GM23338 (cell line): ENCODE results near the gene ADGB. TPM values are rescaled to one million over a fixed set of nuclear protein-coding genes. Genes with fewer than 3 reads are reported as not detected.

ENCODE experiments used
- ATAC-seq: fragments of 200-7000 bp; cut with Tn5 transposase; 3 replicates; pipeline ENCODE4 v1.9.1; 2020
- DNase-seq: peaks from one replicate; pipeline ENCODE4 v3.0.0-alpha.2; 2015; ENCODE audit warnings: low spot score
- H2AFZ ChIP-seq: fragments of 200-600 bp; sonication (generic); 2 replicates; pipeline ENCODE4 v1.8.0; 2016; ENCODE audit warnings: antibody characterized with exemption, mild to moderate bottlenecking, moderate library complexity
- H3F3A ChIP-seq: fragments of 200-600 bp; sonication (generic); replicated peaks from 2 replicates; pipeline ENCODE4 v1.8.0; 2017; ENCODE audit warnings: antibody characterized with exemption, mixed run types, low read depth
- H3K27ac ChIP-seq: fragments of 200-600 bp; sonication (generic); 2 replicates; pipeline ENCODE4 v1.6.1; 2016; ENCODE audit warnings: low read depth
- H3K27me3 ChIP-seq: fragments of 200-600 bp; sonication (generic); 2 replicates; pipeline ENCODE4 v1.8.0; 2016; ENCODE audit warnings: mild to moderate bottlenecking, mixed run types, moderate library complexity; ENCODE audit not compliant: insufficient read depth
- H3K36me3 ChIP-seq: fragments of 200-600 bp; sonication (generic); 2 replicates; pipeline ENCODE4 v1.8.0; 2016; ENCODE audit warnings: mild to moderate bottlenecking; ENCODE audit not compliant: insufficient read depth
- H3K4me1 ChIP-seq: fragments of 200-600 bp; sonication (generic); 2 replicates; pipeline ENCODE4 v1.8.0; 2016; ENCODE audit warnings: mild to moderate bottlenecking, moderate library complexity; ENCODE audit not compliant: insufficient read depth
- H3K4me2 ChIP-seq: fragments of 200-600 bp; sonication (generic); 2 replicates; pipeline ENCODE4 v1.7.1; 2017; ENCODE audit warnings: mixed run types
- H3K4me3 ChIP-seq: fragments of 200-600 bp; sonication (generic); 2 replicates; pipeline ENCODE4 v1.6.1; 2016; ENCODE audit warnings: mixed run types
- H3K79me2 ChIP-seq: fragments of 200-600 bp; sonication (generic); replicated peaks from 2 replicates; pipeline ENCODE4 v1.8.0; 2017; ENCODE audit warnings: mild to moderate bottlenecking; ENCODE audit not compliant: insufficient read depth
- H3K9me2 ChIP-seq: fragments of 200-600 bp; sonication (generic); 2 replicates; pipeline ENCODE4 v1.8.0; 2017; ENCODE audit not compliant: insufficient read depth
- H4K20me1 ChIP-seq: fragments of 200-600 bp; sonication (generic); replicated peaks from 2 replicates; pipeline ENCODE4 v1.8.0; 2017; ENCODE audit warnings: mild to moderate bottlenecking; ENCODE audit not compliant: insufficient read depth
- H3K27ac Mint-ChIP-seq: 2 replicates; pipeline ENCODE4 v1.8.0; 2020; ENCODE audit warnings: inconsistent platforms, mild to moderate bottlenecking, moderate library complexity, mixed read lengths
- H3K27me3 Mint-ChIP-seq: 3 replicates; pipeline ENCODE4 v1.8.0; 2022; ENCODE audit warnings: low read depth, mild to moderate bottlenecking, moderate library complexity, mixed read lengths, inconsistent platforms; ENCODE audit not compliant: insufficient read depth, poor library complexity
- H3K36me3 Mint-ChIP-seq: 3 replicates; pipeline ENCODE4 v1.8.0; 2021; ENCODE audit warnings: low read depth, mild to moderate bottlenecking, inconsistent platforms, moderate library complexity, mixed read lengths
- H3K4me1 Mint-ChIP-seq: 3 replicates; pipeline ENCODE4 v1.8.0; 2020; ENCODE audit warnings: mild to moderate bottlenecking, inconsistent platforms, mixed read lengths
- H3K4me3 Mint-ChIP-seq: 3 replicates; pipeline ENCODE4 v1.8.0; 2021; ENCODE audit warnings: moderate library complexity, mild to moderate bottlenecking, inconsistent platforms, mixed read lengths
- H3K9me3 Mint-ChIP-seq: 3 replicates; pipeline ENCODE4 v1.8.0; 2020; ENCODE audit warnings: moderate library complexity, mild to moderate bottlenecking, inconsistent platforms, mixed read lengths
- CREB1 ChIP-seq: fragments of 250-450 bp; sonication (Bioruptor Pico); IDR thresholded peaks from 2 replicates; pipeline ENCODE4 v1.5.0; 2020; ENCODE audit warnings: low read depth, mild to moderate bottlenecking, moderate library complexity
- CTCF ChIP-seq, 2 experiments: fragments of 200-600 bp in 1 of 2; sonication (generic) in 1 of 2; conservative IDR thresholded peaks; 2 replicates each; pipeline versions ENCODE4 v1.5.1 to v1.6.1; 2016 to 2017; ENCODE audit warnings: antibody characterized with exemption in 2 of 2, low read depth in 2 of 2, mild to moderate bottlenecking in 2 of 2, moderate library complexity in 1 of 2
- ETS1 ChIP-seq: IDR thresholded peaks from 2 replicates; pipeline ENCODE4 v1.6.1; 2016; ENCODE audit warnings: antibody characterized with exemption
- EZH2phosphoT487 ChIP-seq: fragments of 200-600 bp; sonication (generic); IDR thresholded peaks from one replicate; pipeline ENCODE4 v1.8.1; 2018; ENCODE audit warnings: antibody characterized with exemption; ENCODE audit not compliant: unreplicated experiment
- JUNB ChIP-seq: IDR thresholded peaks from one replicate; pipeline ENCODE4 v1.6.1; 2016; ENCODE audit warnings: antibody characterized with exemption; ENCODE audit not compliant: unreplicated experiment
- NANOG ChIP-seq: IDR thresholded peaks from 2 replicates; pipeline ENCODE4 v1.6.1; 2016; ENCODE audit warnings: antibody characterized with exemption, borderline replicate concordance
- POLR2AphosphoS5 ChIP-seq: IDR thresholded peaks from 2 replicates; pipeline ENCODE4 v1.6.1; 2016; ENCODE audit warnings: antibody characterized with exemption, low read depth
- REST ChIP-seq: IDR thresholded peaks from one replicate; pipeline ENCODE4 v1.6.1; 2018; ENCODE audit warnings: antibody characterized with exemption; ENCODE audit not compliant: unreplicated experiment
- STAT1 ChIP-seq: IDR thresholded peaks from one replicate; pipeline ENCODE4 v1.6.1; 2016; ENCODE audit warnings: antibody characterized with exemption; ENCODE audit not compliant: unreplicated experiment
- ZNF114 ChIP-seq: fragments of 250-450 bp; sonication (Bioruptor Pico); IDR thresholded peaks from 2 replicates; pipeline ENCODE4 v1.5.0; 2020; ENCODE audit warnings: mild to moderate bottlenecking, moderate library complexity
- ZNF331 ChIP-seq: fragments of 250-450 bp; sonication (Bioruptor Pico); IDR thresholded peaks from 2 replicates; pipeline ENCODE4 v1.5.0; 2020; ENCODE audit warnings: low read depth, mild to moderate bottlenecking, moderate library complexity
- polyA plus RNA-seq: library from polyadenylated mRNA; unstranded; fragments of >200 nt; fragmentation: Nextera tagmentation; extraction: Ambion mirVana; gene quantifications from 2 replicates; pipeline ENCODE4 v1.2.1, GENCODE V29; 2016
- total RNA-seq: library from RNA; depleted of rRNA; stranded (reverse); fragments of >200 nt; shearing (Covaris generic); gene quantifications from 2 replicates; pipeline ENCODE4 v1.2.3, GENCODE V29; 2014

Gene ADGB
- total and polyA plus RNA-seq, 2 experiments from 2014 or later: not detected

- TF ChIP-seq REST: no peak
- no peak for TF ChIP-seq JUNB
- TF ChIP-seq ETS1: no peak
- TF ChIP-seq EZH2phosphoT487: no peak
- no peak for TF ChIP-seq STAT1
- TF ChIP-seq ZNF114 (CRISPR knock-in tag): no peak
- TF ChIP-seq NANOG: no peak
Observed at GRCh38 chr6:146601352-146601751, 2.6 kb downstream of the ADGB start (continued).

GRCh38 chr6:146602526-146602925 is 3.8 kb downstream of the ADGB start:
- H3K4me3 Mint-ChIP-seq: no peak overlapping the region
- peaks cover 4% of the 10 kb centered on the region for H3K4me1 Mint-ChIP-seq
- H3F3A ChIP-seq: no peaks in the 10 kb centered on the region
- H3K36me3 ChIP-seq: no peaks in the 10 kb centered on the region
- no peaks in the 10 kb centered on the region for H3K79me2 ChIP-seq
- TF ChIP-seq ZNF114 (CRISPR knock-in tag): no peak
- no peak overlapping the region for H3K4me2 ChIP-seq
- H3K27me3 Mint-ChIP-seq: peaks cover 4% of the 10 kb centered on the region
- no peak overlapping the region for H3K27ac Mint-ChIP-seq
- H3K4me3 ChIP-seq: no peak overlapping the region
- H3K27me3 ChIP-seq: no peaks in the 10 kb centered on the region
- no peak overlapping the region for H2AFZ ChIP-seq
- ATAC-seq: no peak
- H4K20me1 ChIP-seq: no peaks in the 10 kb centered on the region
- H3K9me2 ChIP-seq: no peaks in the 10 kb centered on the region
- no peak for DNase-seq
- no peaks in the 10 kb centered on the region for H3K36me3 Mint-ChIP-seq
- H3K27ac ChIP-seq: no peak overlapping the region
- H3K4me1 ChIP-seq: peaks cover 7% of the 10 kb centered on the region; the same call in 1 of the 2 replicates
- no peaks in the 10 kb centered on the region for H3K9me3 Mint-ChIP-seq

- DNase-seq: no peak
- H3K27ac ChIP-seq: no peak overlapping the region
- no peaks in the 10 kb centered on the region for H3F3A ChIP-seq
- Mint-ChIP-seq H3K36me3 (no peaks in the 10 kb centered on the region), H3K27ac (no peak overlapping the region), H3K4me1 (peaks cover 5% of the 10 kb centered on the region), H3K4me3 (no peak overlapping the region), H3K9me3 (no peaks in the 10 kb centered on the region), H3K27me3 (no peaks in the 10 kb centered on the region)
- no peaks in the 10 kb centered on the region for H3K27me3 ChIP-seq
- H3K9me2 ChIP-seq: 0 out of 2 replicates have a peak, but pooled peaks cover 6% of the 10 kb centered on the region
- H3K4me2 ChIP-seq: no peak overlapping the region
- no peaks in the 10 kb centered on the region; the same call in 1 of the 2 replicates for H3K36me3 ChIP-seq
- no peak for ATAC-seq
- H2AFZ ChIP-seq: no peak overlapping the region
- H3K4me3 ChIP-seq: no peak overlapping the region
- H3K79me2 ChIP-seq: no peaks in the 10 kb centered on the region
- H4K20me1 ChIP-seq: no peaks in the 10 kb centered on the region
- peaks cover 5% of the 10 kb centered on the region; the same call in 1 of the 2 replicates for H3K4me1 ChIP-seq
- TF ChIP-seq ZNF331 (CRISPR knock-in tag) (no peak), ETS1 (no peak), REST (no peak), CREB1 (CRISPR knock-in tag) (no peak), CTCF (conservative IDR thresholded peaks at IDR 0.05; ENCODE audit: low read depth in 2 of 2) (no peak), POLR2AphosphoS5 (no peak), STAT1 (no peak), NANOG (no peak), ZNF114 (CRISPR knock-in tag) (no peak), EZH2phosphoT487 (no peak)
Observed at GRCh38 chr6:146613947-146614346, 15.2 kb downstream of the ADGB start.
